Measurements from ENCODE around the gene ELL2. TPM values are rescaled to one million over a fixed set of nuclear protein-coding genes. Genes with fewer than 3 reads are reported as not detected.

Gene ELL2
- total and polyA plus RNA-seq, 2 of the 13 experiments (the other 11 are each of a cell fraction or from before 2014, with no cell fraction given): 78.9 to 97.1 TPM

- TF ChIP-seq ZSCAN20 (CRISPR knock-in tag; IDR thresholded peaks at IDR 0.05; ENCODE audit: borderline replicate concordance) (no peak), SAP130 (CRISPR knock-in tag; IDR thresholded peaks at IDR 0.05; ENCODE audit: low read depth) (peak; percentile 27; the same call in 1 of the 2 replicates), ZNF317 (CRISPR knock-in tag; IDR thresholded peaks at IDR 0.05) (no peak), ELF3 (CRISPR knock-in tag; IDR thresholded peaks at IDR 0.05) (0 out of 2 replicates have a peak, but pooled peaks have one; percentile 15), NRL (CRISPR knock-in tag; IDR thresholded peaks at IDR 0.05; ENCODE audit: borderline replicate concordance) (no peak), PAXIP1 (CRISPR knock-in tag; conservative IDR thresholded peaks at IDR 0.05) (peak; percentile 46), NFIC (IDR thresholded peaks at IDR 0.05; ENCODE audit: low read length) (peak; percentile 21; the same call in 1 of the 2 replicates), TBX2 (CRISPR knock-in tag; IDR thresholded peaks at IDR 0.05; ENCODE audit: borderline replicate concordance) (peak; percentile 41; the same call in 1 of the 2 replicates), STAG1 (CRISPR knock-in tag; IDR thresholded peaks at IDR 0.05) (no peak), THAP8 (CRISPR knock-in tag; IDR thresholded peaks at IDR 0.05; ENCODE audit: borderline replicate concordance) (no peak), KLF12 (CRISPR knock-in tag; IDR thresholded peaks at IDR 0.05; ENCODE audit: borderline replicate concordance) (no peak), AHDC1 (CRISPR knock-in tag; IDR thresholded peaks at IDR 0.05; ENCODE audit: borderline replicate concordance) (peak; percentile 12; the same call in 1 of the 2 replicates), ZNF10 (CRISPR knock-in tag; IDR thresholded peaks at IDR 0.05; ENCODE audit: borderline replicate concordance, low read depth) (no peak), YEATS2 (CRISPR knock-in tag; IDR thresholded peaks at IDR 0.05; ENCODE audit: borderline replicate concordance) (no peak), SIN3B (IDR thresholded peaks at IDR 0.05; ENCODE audit: low read length) (no peak), MED1 (CRISPR knock-in tag; IDR thresholded peaks at IDR 0.05) (0 out of 2 replicates have a peak, but pooled peaks have one; percentile 8)
These were observed 27.8 kb upstream of the ELL2 start (continued) for GRCh38 chr5:95989283-95990048.

Measured in HepG2 (cell line).